HG02870 (cell line): ENCODE measurements around the gene IGF1.

Experiments used
- ATAC-seq: cut with Tn5 transposase; IDR thresholded peaks from one replicate; pipeline ENCODE4 v1.9.1; 2021; ENCODE audit warnings: mild to moderate bottlenecking, moderate library complexity; ENCODE audit not compliant: unreplicated experiment

IGF1 gene

DNA sequence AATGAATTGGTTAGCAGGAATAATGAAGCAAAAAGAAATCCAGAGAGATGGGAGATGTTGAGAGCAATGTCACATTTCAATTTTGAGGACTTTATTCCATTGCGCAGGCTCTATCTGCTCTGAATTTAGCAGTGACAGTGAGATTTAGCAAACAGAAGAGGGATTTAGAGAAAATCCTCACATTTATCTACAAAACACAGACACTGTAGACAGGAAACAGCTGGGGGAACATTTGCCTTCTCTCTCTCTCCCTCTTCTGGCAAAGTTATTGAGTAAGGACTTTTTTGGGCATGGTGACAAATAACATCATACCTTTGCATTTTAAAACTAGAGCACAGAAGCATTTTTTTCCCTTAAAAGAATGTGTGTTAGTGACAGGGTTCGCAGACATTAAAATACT, at the start of gene IGF1:
Gene IGF1, minus strand, starts transcription at position 158 of the 400 bp plus-strand sequence. CDS start 182 bp downstream, outside the sequence.
- no peak for ATAC-seq

DNA sequence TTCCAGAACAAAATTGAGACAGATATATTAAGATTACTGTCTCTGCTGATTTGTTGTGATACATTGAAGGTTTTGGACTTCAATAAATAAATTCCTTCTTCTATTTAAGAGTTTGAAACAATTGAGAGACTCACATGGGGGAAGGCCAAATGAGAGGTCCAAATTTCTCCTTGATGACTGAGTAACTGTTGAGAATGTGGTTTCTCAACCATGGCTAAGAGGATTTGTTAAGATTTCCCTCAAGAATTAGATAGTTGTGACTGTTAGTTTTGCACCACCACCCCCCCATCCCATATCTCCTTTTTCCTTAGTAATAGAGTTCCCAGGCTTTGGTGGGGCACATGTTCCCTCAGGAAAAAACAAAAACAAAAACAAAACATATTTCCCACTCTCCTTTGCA, 47.7 kb upstream of the IGF1 start:
- ATAC-seq, result no peak

DNA sequence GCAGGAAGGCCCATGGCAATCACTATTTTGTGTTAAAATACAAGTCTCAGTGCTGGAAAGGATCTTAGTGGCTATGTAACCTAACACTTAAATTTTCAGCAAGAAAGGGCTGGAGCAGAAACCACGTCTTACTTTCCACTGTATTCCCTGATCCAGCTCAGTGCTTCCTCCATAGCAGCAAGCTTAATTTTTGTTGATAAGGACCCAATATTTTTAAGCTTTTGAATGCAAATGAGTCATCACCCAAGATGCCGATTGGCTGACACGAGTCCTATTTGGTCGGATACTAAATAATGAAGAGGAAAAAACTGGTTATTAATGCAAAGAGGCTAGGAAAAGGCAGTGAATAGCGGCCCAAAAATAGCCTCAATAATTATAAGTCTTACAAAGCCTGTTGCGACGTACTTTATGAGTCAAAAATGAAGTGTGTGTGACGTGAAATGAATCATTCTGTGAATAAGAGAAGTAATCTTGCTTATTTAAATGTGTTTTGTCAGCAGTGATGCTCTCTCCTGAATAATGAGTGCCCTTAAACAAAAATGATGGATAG, 46.9 kb upstream of the IGF1 start:
- ATAC-seq, result no peak

- no peak for ATAC-seq
Measured at GRCh38 chr12:102526656-102527055, 46.3 kb upstream of the IGF1 start.

DNA sequence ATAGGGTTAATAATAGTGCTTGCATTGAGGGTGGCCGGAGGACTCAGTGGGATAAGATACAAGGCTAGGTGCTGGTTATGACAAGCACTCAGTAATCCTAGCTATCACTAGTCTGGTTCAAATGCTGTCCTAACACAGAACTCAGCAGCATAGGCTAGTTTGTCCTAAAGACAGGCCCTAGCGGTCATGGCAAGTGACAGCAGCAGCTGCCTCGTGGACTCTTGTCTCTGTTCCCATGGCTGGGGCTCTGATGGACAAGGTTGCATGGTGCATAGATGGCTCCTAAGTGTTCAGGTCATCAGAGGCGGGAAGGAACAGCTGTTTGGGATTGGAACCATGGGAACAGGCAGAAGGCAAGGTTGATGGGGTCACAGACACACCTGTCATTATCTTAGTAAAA, 42.4 kb upstream of the IGF1 start:
- no peak for ATAC-seq

GRCh38 chr12:102521662-102522277, 41.4 kb upstream of the IGF1 start:
- no peak for ATAC-seq

- ATAC-seq, result no peak
Measured at GRCh38 chr12:102518871-102519270, 38.5 kb upstream of the IGF1 start.

- ATAC-seq, result no peak
Measured at GRCh38 chr12:102514696-102515095, 34.3 kb upstream of the IGF1 start.

- no peak for ATAC-seq
Measured at GRCh38 chr12:102513739-102514138, 33.4 kb upstream of the IGF1 start.

GRCh38 chr12:102513272-102513671, 32.9 kb upstream of the IGF1 start:
- peak; percentile 91 for ATAC-seq

DNA sequence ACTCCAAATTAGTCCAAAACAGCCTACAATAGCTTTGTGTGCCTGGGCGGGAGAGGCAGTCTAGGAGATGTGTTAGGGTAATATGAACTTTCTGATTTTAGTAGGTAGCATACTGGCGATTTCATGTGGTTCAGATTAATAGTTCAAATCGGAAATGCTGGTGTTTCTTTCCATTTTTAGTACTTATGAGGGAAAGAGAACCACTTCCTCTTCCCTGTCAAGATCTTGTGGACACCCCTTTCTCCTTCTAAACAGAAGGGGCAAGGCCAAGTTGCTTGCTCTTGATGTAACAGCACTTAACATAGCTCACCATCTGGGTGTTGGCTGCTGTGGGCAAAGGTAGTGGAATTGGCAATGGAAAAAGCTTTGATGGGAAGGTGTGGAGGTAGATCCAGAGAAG, 32.2 kb upstream of the IGF1 start:
- peak; percentile 12 for ATAC-seq

GRCh38 chr12:102511575-102511974, 31.2 kb upstream of the IGF1 start:
- ATAC-seq, result no peak

GRCh38 chr12:102510463-102510862, 30.1 kb upstream of the IGF1 start:
- ATAC-seq, result no peak

GRCh38 chr12:102510031-102510430, 29.7 kb upstream of the IGF1 start:
- no peak for ATAC-seq

DNA sequence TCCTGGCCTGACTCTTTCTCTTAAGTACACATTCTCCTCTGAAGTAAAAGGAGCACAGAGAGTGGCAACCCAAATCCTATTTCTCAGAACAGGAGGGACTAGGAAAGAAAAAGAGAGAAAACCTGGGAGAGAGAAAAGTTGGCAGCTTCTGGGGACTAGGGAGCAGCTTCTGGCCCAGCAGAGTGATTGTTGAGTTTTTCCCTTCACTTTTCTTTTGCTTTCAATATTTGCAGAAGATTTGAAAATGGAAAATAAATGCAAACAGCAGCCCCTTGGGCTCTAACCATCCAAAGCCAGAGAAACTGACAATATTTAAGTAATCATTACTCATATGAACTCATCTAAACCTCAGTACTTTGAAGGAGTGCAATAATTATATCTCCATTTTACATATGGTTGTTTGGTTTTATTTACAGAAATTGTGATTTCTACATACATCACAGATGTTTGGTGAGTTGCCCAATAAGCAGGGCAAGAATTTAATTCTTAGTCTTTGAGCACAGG, 28.8 kb upstream of the IGF1 start:
- ATAC-seq, result no peak

DNA sequence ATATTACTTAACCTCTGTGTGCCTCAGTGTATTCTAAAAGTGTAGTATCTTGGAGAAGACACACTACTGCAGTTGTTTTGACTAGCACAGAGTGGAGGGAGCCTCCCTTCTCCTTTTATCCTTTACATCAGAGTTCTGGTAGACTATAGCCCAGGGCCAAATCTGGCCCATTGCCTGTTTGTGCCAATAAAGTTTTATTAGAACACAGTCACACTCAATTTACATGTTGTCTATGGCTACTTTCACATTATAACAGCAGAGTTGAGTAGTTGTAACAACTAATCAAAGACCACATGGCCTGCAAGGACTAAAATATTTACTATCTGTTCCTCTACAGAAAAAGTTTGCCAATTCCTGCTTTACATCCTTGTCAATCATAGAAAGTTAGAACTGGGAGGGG, 27.7 kb upstream of the IGF1 start:
- no peak for ATAC-seq

DNA sequence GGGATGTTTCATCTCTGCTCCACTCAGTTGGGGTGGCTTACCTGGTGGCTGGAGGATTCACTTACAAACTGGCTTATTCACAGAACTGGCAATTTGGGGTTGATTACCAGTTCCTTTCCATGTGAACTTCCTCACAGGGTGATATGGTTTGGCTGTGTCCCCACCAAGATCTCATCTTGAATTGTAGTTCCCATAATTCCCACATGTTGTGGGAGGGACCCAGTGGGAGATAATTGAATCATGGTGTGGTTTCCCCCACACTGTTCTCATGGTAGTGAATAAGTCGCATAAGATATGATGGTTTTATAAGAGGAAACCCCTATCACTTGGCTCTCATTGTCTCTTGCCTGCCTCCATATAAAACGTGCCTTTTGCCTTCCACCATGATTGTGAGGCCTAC, 26.9 kb upstream of the IGF1 start:
- no peak for ATAC-seq

DNA sequence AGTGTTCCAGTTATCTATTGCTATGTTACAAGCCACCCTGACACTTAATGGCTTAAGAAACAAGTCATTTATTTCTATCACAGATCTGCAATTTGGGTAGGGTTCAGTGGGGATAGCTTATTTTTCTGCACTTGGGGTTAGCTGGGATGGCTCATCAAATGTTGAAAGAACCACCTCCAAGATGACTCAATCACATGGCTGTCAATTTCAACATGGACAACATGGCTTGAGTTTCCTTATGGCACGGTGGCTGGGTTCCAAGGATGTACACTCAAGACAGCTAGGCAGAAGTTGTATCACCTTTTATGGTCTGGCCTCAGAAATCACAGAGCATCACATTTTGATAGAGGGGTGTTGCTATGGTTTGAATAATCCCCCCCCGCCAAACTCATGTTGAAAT, 24.5 kb upstream of the IGF1 start:
- no peak for ATAC-seq

DNA sequence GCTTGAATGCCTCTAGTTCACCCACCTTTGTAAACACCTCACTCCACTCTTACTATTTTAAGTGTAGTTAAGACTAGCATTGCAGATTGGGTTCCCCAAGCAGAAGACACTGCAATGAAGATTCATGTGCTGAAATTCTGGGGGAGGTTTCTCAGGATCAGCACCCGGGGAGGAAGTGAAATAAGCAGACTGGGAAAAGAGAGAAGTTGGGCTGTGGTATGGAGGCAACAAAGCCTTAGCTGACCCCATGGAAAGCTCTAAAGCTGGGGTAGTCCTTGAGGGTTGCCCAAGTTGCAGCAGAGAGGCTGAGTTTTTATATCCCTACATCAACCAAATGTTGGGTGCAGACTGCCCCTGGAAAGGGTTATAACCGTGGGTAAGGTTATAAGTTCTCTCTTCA, 23.9 kb upstream of the IGF1 start:
- ATAC-seq, result no peak

- ATAC-seq, result no peak
Measured at GRCh38 chr12:102503831-102504230, 23.5 kb upstream of the IGF1 start.

- peak; percentile 68 for ATAC-seq
Measured at GRCh38 chr12:102503056-102503681, 22.8 kb upstream of the IGF1 start.

GRCh38 chr12:102501773-102502172, 21.4 kb upstream of the IGF1 start:
- no peak for ATAC-seq
